Embryonic facial prominence (tissue), 1 donor: ENCODE results near the gene ETV3.
"Not testable (repeated sequence)": the region's sequence is repeated elsewhere in the genome, so short reads cannot be mapped to it uniquely, and the experiment has no call there.

Source experiments
- DNase-seq: peaks from one replicate; pipeline ENCODE4 v3.0.0-alpha.2; 2016; ENCODE audit errors: extremely low spot score

The ETV3 gene

GRCh38 chr1:157112186-157112867 is 25.9 kb downstream of the ETV3 start:
- no peak for DNase-seq

- no peak for DNase-seq
Measured at GRCh38 chr1:157111396-157112165, 26.6 kb downstream of the ETV3 start.

- no peak for DNase-seq
Measured at GRCh38 chr1:157110686-157111085, 27.5 kb downstream of the ETV3 start.

DNA sequence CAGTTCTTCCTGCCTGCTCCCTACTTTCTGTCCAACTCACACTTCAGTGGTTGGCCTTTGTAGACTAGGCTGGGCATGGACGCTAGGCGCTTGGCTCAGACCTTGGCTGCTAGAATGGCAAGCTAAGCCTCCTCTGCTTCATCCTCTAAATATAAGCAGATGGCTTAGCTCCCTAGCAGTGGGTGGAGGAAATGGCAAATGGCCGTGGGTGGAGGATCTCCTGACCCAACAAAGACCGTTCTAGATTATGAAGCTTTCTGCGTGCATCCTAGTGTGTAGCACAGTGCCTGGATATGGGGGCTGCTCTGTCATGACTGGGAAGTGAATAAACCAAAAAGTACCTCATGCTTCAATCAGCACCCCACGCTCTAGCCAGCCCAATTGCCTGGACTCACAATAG is 28.2 kb downstream of the ETV3 start:
- DNase-seq = no peak

- no peak for DNase-seq
Measured at GRCh38 chr1:157108448-157108847, 29.7 kb downstream of the ETV3 start.

DNA sequence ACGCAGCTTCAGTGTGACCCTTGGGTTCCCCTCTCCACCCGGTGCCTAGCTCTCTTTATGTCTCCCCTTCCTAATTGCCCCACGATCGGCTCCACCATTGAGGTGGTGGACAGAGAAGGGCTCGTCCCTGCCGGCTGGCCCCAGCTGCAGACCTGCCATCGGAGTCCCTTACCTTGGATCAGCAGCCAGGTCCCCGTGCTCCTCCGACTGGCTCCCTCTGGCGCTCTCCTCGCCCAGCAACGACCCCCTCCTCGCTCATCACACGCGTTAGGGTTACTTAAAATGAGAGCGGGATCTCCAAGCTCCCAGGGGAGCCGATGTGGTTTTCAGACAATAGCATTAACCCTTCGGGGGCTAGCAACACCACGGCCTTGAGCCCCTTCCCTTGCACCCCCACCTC is 30.5 kb downstream of the ETV3 start:
- DNase-seq = no peak

GRCh38 chr1:157106813-157107189 is 31.4 kb downstream of the ETV3 start:
- DNase-seq = no peak

DNA sequence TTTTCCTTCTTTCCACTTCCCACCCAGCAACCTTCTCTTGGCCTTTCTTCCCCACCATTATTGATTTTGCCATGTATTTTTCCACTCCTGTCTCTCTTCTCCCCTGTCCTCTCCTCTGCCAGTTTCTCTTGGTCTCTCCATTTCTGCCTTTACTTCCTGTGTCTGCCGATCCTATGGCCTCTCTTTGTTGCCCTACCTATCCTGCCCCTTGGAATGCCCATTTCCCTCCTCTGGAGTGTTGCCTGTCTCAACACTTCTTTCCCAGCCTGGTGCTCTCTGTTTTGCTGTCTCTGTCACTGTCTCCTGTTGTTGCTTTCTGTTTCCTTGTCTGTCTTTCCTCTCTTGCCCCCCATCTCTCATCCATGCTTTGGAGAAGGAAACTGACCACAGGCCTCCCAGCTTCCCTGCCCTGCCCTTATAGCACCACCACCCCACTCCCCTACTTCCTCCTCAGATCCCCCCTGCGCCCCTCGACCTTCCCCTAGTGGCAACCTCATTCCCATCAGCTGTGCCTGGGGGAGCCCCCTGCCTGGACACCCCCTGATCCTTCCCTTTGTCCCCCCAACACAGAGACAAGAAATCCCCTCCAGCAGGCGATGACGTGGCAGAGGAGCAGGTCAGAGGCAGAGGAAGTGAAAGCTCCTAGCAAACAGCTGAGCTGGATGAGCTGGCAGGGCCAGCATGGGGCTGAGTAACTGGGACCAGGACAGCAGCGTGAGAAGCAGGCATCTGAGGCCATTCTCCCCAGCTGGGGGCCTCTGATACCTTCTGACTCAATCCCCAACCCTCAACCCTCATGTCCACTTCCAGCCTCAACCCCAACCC is 32.0 kb downstream of the ETV3 start:
- no peak for DNase-seq

DNA sequence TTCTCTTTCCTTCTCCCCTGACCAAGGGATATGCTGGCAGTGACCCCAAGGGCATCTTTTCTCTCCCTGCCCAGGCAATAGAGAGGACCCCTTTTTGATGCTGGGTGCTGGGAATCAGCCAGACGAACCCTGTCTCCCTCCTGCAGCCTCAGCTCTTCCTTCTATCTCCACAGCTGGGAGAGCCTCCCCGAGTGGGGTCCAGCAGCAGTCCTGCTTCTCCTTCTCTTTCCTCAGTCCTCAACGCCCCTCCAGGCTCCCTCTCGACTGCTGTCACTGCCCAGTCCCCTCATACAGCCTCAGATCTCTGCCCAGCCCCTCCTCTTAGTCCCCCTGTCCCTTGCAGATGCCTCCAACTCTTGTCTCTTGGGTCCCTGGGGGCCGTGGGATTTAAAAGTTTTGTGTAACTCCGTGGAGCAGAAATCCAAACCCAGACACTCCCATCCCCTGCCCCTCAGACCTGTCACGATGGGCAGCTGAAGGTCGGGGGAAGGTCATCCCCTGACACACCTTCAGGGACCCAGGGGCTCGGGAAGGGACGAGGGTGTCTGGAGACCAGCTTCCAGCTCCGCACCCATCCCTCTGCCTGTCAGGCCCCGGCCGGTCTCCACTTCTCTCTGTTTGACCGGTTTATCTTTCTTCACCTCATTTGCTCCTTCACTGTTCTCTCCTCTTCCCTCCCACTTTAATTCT is 32.8 kb downstream of the ETV3 start:
- DNase-seq = no peak

DNA sequence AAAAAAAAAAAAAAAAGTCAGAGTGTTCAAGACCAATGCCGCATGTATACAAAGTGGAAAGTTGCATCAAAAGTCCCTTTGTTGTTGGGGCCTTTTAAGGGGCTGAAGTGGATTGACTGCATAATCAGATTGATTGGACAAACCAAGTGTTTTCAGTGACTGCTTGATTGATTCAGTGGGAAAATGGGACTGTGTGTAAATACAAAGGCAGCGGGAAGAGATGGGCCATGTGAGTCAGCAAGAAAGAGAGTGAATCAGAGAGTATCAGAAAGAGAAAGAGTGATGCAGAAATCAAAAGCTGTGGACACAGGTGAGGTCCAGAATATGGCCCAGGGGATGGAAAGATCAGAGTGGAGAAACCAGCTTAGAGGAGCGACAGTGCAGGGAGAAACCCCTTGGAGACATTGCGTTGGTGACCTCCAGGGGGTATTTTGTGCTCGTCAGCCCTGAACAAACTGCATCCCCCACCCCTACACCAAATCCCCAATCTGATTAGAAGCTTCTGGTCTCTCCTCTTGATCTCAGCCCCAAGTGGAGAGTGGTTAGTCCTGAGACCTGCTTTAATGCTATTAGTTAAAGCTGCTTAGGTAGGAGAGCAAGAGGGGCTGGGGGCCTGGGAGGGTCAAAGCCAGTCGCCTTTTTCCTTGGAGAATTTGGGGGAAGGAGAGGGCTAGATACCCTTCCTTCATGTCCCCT is 33.4 kb downstream of the ETV3 start:
- no peak for DNase-seq

DNA sequence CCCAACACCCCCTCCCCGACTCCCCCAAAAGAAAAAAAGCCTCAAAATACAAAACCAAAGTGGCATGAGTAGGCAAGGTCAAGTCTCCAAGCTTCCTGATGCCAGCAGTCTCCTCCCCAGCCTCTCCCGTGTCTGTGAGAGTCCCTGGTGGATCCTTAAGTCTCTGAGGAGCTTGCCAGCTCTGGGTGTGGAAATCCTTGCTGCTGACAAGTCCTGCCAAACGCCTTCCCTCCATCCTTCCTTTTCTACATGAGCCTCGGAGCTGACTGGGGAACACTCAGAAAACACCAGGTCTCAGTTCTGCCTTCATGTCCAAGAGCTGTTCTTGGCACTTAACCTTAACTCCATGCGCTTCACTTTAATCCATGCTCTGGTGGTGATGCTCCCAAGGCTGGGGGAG is 34.9 kb downstream of the ETV3 start:
- DNase-seq = no peak

GRCh38 chr1:157101149-157101548 is 37.0 kb downstream of the ETV3 start:
- no peak for DNase-seq

GRCh38 chr1:157099633-157100009 is 38.6 kb downstream of the ETV3 start, which contains the start of gene ETV3L:
Gene ETV3L (minus strand): TSS chr1:157099808. CDS start chr1:157099523, 285 bp downstream.
- no peak for DNase-seq

DNA sequence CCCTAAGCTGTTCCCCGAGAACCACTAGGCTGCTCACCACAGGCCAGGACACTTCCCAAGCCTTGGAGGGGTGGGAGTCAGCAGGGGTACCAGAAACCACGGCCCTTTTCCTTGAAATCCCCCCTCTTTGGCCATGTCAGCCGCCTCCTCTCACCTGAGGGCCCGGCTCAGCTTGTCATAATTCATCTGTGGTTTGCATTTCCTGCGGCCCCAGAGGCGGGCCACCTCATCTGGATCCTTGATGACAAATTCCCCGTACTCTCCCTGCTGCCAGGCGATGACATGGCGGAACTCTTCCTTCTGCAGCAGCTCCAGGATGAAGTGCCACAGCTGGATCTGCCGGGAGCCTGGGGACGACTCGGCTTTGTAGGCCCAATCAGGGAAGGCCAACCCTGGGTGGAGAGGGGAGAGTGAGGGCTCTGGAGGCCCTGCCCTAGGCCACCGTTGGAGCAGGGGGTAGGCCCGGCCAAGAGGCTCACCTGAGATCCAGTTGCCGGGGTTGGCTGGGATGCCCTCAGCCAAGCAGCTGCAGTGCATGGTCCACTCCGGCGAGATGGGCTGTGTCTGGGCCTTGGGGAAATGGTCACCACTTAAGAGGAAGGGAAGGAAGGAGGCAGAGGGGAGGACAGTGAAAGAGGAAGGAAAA is 39.1 kb downstream of the ETV3 start:
- DNase-seq = not testable (repeated sequence)

DNA sequence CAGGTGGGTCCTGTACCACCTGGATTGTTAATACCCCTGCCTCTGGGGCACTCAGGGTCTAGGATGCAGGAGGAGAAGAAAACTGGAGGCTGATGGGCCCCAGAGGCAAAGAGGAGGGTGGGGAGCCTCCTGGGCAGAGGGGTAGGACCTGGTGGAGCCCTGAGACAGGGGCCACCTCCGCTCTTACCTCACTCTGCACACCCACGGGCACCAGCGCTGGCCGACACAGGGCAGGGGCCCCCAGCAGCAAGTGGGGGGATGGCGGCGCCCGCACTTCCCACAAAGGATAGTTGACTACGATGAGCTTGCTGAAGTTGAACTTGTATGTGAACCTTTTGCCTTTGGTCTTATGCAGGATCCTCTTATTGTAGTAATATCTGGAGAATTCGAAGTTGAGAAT is 39.7 kb downstream of the ETV3 start:
- no peak for DNase-seq

GRCh38 chr1:157097692-157098091 is 40.5 kb downstream of the ETV3 start:
- no peak for DNase-seq

DNA sequence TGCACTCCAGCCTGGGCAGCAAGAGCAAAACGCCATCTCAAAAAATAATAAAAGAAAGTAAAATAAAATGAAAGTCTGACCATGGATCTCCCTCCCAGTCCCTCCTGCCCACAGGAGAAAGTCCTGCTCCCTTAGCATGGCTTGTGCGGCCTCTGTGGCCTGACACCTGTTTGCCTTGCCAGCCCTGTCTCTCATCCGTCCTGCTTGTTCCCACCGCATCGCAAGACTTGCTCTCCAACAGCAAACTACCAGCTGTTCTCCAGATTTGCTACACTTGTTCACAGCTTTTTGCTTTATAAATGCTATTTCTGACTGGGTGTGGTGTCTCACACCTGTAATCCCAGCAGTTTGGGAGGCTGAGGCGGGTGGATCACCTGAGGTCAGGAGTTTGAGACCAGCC is 41.3 kb downstream of the ETV3 start:
- no peak for DNase-seq

DNA sequence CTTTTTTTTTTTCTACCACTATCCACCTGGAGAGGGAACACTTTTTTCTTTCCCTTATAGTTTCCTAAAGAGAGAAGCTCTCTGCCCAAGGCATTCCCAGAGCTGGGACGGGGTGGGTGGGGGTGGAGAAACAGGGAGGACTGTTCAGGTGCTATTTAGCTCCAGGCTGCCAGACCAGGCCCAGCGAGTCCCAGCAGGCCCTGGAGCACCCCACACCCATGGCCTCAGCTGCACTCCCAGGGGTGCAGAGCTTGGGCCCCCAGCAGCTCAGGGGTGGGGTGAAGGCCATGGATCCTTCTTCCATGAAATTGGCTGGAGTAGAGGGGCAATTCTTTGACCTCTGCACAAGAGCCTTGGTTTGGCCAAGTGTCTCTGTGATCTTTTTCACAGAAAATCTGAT is 42.6 kb downstream of the ETV3 start:
- no peak for DNase-seq

GRCh38 chr1:157095091-157095490 is 43.1 kb downstream of the ETV3 start:
- DNase-seq = no peak

- DNase-seq = no peak
Measured at GRCh38 chr1:157092831-157093230, 45.4 kb downstream of the ETV3 start.
